ENCODE measurements around the gene LRP4.

DNA sequence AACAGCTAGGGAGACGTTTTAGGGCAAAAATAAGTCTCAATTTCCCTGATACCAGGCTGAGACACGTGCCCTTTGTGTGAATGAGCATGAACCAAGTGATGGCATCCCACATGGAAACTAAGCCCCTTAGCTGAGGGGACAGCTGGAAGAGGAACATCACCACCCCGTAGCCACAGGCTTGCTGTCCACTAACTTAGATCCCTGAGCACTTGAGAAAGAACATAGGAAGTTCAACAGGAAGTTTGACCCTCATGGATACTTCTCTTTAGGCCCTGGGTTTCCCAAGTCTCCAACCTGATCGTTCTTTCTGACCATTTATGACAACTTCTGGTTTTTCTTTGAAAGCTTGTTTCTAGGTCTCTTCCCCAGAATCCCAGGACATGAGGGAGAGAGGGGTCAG, 60.7 kb downstream of the LRP4 start:
- no peak for TF ChIP-seq IRX3 (CRISPR knock-in tag; IDR thresholded peaks at IDR 0.05; ENCODE audit: borderline replicate concordance, low read depth)
- TF ChIP-seq HIVEP1 (CRISPR knock-in tag; IDR thresholded peaks at IDR 0.05), result no peak
- TF ChIP-seq, protein P1, sequence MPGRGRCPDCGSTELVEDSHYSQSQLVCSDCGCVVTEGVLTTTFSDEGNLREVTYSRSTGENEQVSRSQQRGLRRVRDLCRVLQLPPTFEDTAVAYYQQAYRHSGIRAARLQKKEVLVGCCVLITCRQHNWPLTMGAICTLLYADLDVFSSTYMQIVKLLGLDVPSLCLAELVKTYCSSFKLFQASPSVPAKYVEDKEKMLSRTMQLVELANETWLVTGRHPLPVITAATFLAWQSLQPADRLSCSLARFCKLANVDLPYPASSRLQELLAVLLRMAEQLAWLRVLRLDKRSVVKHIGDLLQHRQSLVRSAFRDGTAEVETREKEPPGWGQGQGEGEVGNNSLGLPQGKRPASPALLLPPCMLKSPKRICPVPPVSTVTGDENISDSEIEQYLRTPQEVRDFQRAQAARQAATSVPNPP (CRISPR knock-in tag; IDR thresholded peaks at IDR 0.05), result no peak
- TF ChIP-seq SRF (IDR thresholded peaks at IDR 0.05; ENCODE audit: low read depth, low read length), result no peak
- TF ChIP-seq ZNF781 (CRISPR knock-in tag; IDR thresholded peaks at IDR 0.05; ENCODE audit: borderline replicate concordance, not compliant biosample characterization), result no peak
- no peak for TF ChIP-seq KDM4B (CRISPR knock-in tag; IDR thresholded peaks at IDR 0.05)
- TF ChIP-seq ZSCAN31 (CRISPR knock-in tag; IDR thresholded peaks at IDR 0.05; ENCODE audit: low read depth), result no peak

Measured in HepG2 (cell line).